Measurements from ENCODE around the gene LITAF.

The LITAF gene

DNA sequence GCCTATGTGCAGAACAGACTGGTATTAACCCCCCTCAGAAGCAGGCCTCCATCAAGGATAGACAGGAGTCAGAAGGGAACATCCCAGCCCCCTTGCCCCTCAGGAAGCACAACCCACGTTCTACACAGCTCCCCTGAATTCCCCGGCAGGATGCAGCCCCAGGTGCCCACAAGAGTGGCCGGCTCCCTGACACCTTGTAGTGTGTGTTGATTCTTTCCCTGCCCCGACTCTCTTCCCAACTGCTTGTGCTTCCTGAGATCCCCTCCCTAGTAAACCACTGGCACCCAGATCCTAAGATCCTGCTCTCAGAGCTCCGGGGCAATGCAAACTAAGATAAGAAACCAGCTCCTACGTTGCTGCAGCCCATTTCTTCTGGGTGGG lies 34.8 kb upstream of the LITAF start:
- TF ChIP-seq, protein P1, sequence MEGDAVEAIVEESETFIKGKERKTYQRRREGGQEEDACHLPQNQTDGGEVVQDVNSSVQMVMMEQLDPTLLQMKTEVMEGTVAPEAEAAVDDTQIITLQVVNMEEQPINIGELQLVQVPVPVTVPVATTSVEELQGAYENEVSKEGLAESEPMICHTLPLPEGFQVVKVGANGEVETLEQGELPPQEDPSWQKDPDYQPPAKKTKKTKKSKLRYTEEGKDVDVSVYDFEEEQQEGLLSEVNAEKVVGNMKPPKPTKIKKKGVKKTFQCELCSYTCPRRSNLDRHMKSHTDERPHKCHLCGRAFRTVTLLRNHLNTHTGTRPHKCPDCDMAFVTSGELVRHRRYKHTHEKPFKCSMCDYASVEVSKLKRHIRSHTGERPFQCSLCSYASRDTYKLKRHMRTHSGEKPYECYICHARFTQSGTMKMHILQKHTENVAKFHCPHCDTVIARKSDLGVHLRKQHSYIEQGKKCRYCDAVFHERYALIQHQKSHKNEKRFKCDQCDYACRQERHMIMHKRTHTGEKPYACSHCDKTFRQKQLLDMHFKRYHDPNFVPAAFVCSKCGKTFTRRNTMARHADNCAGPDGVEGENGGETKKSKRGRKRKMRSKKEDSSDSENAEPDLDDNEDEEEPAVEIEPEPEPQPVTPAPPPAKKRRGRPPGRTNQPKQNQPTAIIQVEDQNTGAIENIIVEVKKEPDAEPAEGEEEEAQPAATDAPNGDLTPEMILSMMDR (IDR thresholded peaks at IDR 0.05; ENCODE audit: low read depth, low read length, missing control alignments): no peak
- no peak overlapping the region for H3K4me3 ChIP-seq (replicated peaks; ENCODE audit: low read depth, low read length)
- no peak for DNase-seq (ENCODE audit: extremely low read depth, low read depth)

DNA sequence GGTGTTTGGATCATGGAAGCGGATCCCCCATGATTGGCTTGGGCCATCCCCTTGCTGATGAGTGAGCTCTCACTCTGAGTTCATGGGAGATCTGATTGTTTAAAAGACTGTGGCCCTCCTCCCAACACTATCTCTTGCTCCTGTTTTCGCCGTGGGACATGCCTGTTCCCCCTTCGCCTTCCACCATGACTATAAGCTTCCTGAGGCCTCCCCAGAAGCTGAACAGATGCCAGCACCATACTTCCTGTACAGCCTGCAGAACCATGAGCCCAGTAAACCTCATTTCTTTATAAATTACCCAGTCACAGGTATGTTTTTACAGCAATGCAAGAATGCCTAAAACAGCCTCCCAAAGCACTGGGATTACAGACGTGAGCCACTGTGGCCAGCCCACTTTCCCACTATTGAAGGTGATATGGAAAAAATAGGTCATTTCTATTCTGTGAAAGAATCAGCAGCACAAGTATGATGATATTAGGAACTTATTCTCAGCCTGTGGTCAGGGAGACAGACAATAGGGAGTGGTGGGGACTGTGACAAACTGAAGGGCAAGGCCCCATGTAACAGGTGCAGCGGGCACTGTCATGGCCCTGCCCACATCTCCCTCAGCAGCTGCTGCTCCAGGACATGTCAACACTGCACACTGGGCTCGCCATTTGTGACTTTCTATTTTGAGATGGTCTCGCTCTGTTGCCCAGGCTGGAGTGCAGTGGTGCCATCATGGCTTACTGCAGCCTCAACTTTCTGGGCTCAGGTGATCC lies 33.7 kb upstream of the LITAF start:
- no peak for DNase-seq (ENCODE audit: extremely low read depth, low read depth)
- no peak overlapping the region for H3K4me3 ChIP-seq (replicated peaks; ENCODE audit: low read depth, low read length)

DNA sequence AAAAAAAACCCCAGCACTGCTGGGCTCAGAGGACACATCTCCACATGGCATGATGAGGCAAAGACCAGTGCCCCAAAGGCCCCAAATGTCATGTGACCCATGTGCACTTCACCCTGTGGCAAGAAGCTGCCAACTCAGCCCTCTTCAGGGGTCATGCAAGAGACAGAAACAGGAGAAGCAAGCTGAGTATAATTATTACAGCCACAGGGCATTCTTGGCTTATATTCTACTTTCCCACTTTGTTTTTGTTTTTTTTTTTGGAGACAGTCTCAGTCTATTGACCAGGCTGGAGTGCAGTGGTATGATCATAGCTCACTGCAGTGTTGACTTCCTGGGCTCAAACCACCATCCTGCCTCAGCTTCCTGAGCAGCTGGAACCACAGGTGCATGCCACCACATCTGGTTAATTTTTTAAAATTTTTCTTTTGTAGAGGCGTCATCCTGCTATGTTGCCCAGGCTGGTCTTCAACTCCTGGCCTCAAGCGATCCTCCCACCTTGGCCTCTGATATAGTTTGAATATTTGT lies 32.7 kb upstream of the LITAF start:
- DNase-seq (ENCODE audit: extremely low read depth, low read depth): no peak
- no peak overlapping the region for H3K4me3 ChIP-seq (replicated peaks; ENCODE audit: low read depth, low read length)
- TF ChIP-seq, protein P1 (IDR thresholded peaks at IDR 0.05; ENCODE audit: low read depth, low read length, missing control alignments): no peak

More for the DNA sequence above, 33.7 kb upstream of the LITAF start:
- TF ChIP-seq, protein P1 (IDR thresholded peaks at IDR 0.05; ENCODE audit: low read depth, low read length, missing control alignments): no peak

DNA sequence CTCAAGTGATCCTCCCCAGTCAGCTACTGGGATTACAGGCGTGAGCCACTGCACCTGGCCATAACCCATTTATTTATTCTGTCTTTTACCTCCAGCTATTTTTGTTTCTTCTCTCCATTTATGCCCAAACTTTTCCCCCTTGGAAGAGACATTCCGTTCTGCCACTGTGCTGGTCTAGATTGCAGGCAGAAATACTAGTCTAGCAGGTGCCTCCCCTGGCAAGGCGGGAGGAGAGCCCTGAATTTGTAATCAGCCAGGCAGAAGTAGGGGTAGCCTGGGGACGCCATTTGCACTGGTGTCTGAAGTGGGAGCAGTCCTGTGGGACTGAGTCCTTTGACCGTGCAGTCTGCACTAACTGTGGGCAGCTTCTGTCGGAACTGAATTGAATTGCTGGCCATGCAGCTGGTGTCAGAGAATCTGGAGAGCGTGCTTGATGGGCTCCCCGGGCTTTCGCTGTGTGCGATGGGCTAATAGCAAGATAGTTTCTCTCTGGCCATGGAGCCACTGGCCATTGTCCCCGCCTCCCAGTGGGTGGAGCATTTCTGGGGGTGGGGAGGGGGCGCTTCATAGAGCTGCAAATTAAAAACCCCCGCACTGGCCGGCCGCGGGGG lies 31.5 kb upstream of the LITAF start:
- no peak overlapping the region for H3K4me3 ChIP-seq (replicated peaks; ENCODE audit: low read depth, low read length)
- TF ChIP-seq, protein P1 (IDR thresholded peaks at IDR 0.05; ENCODE audit: low read depth, low read length, missing control alignments): no peak
- DNase-seq (ENCODE audit: extremely low read depth, low read depth): no peak

DNA sequence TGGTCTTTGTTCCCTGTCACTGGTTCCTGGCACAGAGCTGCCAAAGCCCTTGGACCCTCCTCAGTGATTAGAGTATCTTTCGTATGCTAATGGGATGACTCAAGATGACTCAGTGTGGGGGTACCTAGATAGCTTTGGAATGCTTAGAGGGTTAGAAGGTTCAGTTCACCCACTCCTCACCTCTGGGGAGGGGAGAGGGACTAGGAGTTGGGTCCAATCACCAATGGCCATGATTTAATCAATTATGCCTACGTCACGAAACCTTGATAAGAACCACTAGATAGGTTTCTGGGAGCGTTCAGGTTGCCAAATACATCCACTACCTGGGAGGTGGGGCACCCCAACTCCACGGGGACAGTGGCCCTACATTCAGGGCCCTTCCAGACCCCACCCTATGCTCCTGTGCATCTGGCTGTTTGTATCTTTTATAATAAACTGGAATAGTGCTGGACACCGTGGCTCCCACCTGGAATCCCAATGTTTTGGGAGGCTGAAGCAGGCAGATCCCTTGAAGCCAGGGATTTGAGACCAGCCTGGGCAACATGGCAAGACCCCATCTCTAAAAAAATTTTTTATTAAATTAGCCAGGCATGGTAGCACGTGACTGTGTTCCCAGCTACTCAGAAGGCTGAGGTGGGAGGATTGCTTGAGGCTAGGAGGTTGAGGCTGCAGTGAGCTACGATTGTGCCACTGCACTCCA lies 29.2 kb upstream of the LITAF start:
- no peak for DNase-seq (ENCODE audit: extremely low read depth, low read depth)
- H3K4me3 ChIP-seq (replicated peaks; ENCODE audit: low read depth, low read length): no peak overlapping the region
- TF ChIP-seq, protein P1 (IDR thresholded peaks at IDR 0.05; ENCODE audit: low read depth, low read length, missing control alignments): no peak

DNA sequence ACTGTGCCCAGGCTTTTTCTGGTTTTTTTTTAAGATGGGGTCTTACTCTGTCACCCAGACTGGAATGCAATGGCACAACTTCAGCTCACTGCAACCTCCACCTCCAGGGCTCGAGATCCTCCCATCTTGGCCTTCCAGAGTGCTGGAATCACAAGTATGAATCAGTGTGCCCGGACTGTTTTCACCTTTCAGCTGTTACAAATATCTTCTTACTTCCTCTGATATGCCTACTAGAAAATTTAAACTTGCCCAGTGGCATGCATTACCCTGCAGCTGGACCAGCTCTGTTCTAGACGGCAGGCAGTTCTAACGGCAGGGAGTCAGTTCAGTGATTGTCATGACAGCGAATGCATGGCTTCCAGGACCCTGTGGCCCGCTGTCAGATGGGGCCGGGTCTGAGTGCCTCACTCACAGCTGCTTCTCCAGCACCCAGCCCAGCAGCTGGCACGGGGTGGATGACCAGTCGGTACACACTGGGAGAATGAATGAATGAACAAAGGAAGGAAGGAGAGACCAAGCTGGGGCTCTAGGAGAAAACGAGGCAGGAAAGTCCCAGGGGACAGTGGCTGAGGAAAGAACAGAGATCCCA lies 28.0 kb upstream of the LITAF start:
- DNase-seq (ENCODE audit: extremely low read depth, low read depth): no peak
- TF ChIP-seq, protein P1 (IDR thresholded peaks at IDR 0.05; ENCODE audit: low read depth, low read length, missing control alignments): no peak
- no peak overlapping the region for H3K4me3 ChIP-seq (replicated peaks; ENCODE audit: low read depth, low read length)
